Thoracic aorta (tissue), 2 donors: ENCODE measurements around the gene ZNF281. TPM values are rescaled to one million over a fixed set of nuclear protein-coding genes. Genes with fewer than 3 reads are reported as not detected.

Experiments
- ATAC-seq: fragments of 150-250 bp; one replicate; pipeline ENCODE4 v1.8.0; 2017; ENCODE audit warnings: low read depth; ENCODE audit not compliant: insufficient number of reproducible peaks, low FRiP score
- DNase-seq: peaks from one replicate; pipeline ENCODE4 v3.0.0-alpha.2; 2020; ENCODE audit warnings: low spot score
- H3K27ac ChIP-seq, 2 donors: fragments of 200-600 bp; sonication (generic); 1 replicate in 1 of 2; 2 replicates in 1 of 2; pipeline ENCODE4 v1.5.1; 2016; ENCODE audit warnings: mild to moderate bottlenecking in 2 of 2, moderate library complexity in 2 of 2
- H3K27me3 ChIP-seq: fragments of 200-600 bp; sonication (generic); replicated peaks from 2 replicates; pipeline ENCODE4 v1.6.0; 2016; ENCODE audit warnings: mild to moderate bottlenecking; ENCODE audit not compliant: insufficient read depth
- H3K36me3 ChIP-seq: fragments of 200-600 bp; sonication (generic); one replicate; pipeline ENCODE4 v1.5.1; 2016
- H3K4me1 ChIP-seq, 2 donors: fragments of 200-600 bp; sonication (generic); 1 replicate in 1 of 2; 2 replicates in 1 of 2; pipeline versions ENCODE4 v1.5.1 to v1.6.0; 2016; ENCODE audit warnings: low read depth in 2 of 2, mild to moderate bottlenecking in 1 of 2; ENCODE audit not compliant: control insufficient read depth in 1 of 2
- H3K4me3 ChIP-seq: fragments of 200-600 bp; sonication (generic); 2 replicates; pipeline ENCODE4 v1.5.1; 2016; ENCODE audit warnings: mild to moderate bottlenecking
- H3K9me3 ChIP-seq: fragments of 200-600 bp; sonication (generic); 2 replicates; pipeline ENCODE4 v1.5.1; 2016
- CTCF ChIP-seq: fragments of 200-600 bp; sonication (generic); IDR thresholded peaks from one replicate; pipeline ENCODE4 v1.5.1; 2019; ENCODE audit warnings: antibody characterized with exemption
- total RNA-seq, 2 donors: library from RNA; depleted of rRNA; stranded (reverse); fragments of >200 nt; gene quantifications; one replicate each; pipeline versions ENCODE4 v1.1.0 to v1.2.3, GENCODE V29; 2016

The ZNF281 gene
- total RNA-seq, 2 donors from 2014 or later = 6.5 to 15.7 TPM

- DNase-seq = no peak
- no peak for TF ChIP-seq CTCF
- Histone ChIP-seq H3K27me3 (no peaks in the 10 kb centered on the region), H3K9me3 (no peaks in the 10 kb centered on the region), H3K4me3 (no peak overlapping the region), H3K27ac (no peak overlapping the region), H3K4me1 (no peaks in the 10 kb centered on the region), H3K36me3 (no peaks in the 10 kb centered on the region)
- ATAC-seq = no peak
These were observed 18.1 kb downstream of the ZNF281 start for GRCh38 chr1:200391747-200392146.

- Histone ChIP-seq H3K27me3 (no peaks in the 10 kb centered on the region), H3K9me3 (no peaks in the 10 kb centered on the region), H3K4me1 (no peaks in the 10 kb centered on the region), H3K27ac (no peak overlapping the region), H3K4me3 (no peak overlapping the region), H3K36me3 (no peaks in the 10 kb centered on the region)
- DNase-seq (no peak), ATAC-seq (no peak)
- no peak for TF ChIP-seq CTCF
These were observed 21.0 kb downstream of the ZNF281 start for GRCh38 chr1:200388791-200389190.

GRCh38 chr1:200386416-200386815, 23.4 kb downstream of the ZNF281 start:
- DNase-seq (no peak), ATAC-seq (no peak)
- no peak overlapping the region for H3K27ac ChIP-seq
- no peaks in the 10 kb centered on the region for H3K4me1 ChIP-seq
- no peak for TF ChIP-seq CTCF
- no peaks in the 10 kb centered on the region for H3K27me3 ChIP-seq
- no peak overlapping the region for H3K4me3 ChIP-seq
- no peaks in the 10 kb centered on the region for H3K36me3 ChIP-seq
- no peaks in the 10 kb centered on the region for H3K9me3 ChIP-seq

DNA sequence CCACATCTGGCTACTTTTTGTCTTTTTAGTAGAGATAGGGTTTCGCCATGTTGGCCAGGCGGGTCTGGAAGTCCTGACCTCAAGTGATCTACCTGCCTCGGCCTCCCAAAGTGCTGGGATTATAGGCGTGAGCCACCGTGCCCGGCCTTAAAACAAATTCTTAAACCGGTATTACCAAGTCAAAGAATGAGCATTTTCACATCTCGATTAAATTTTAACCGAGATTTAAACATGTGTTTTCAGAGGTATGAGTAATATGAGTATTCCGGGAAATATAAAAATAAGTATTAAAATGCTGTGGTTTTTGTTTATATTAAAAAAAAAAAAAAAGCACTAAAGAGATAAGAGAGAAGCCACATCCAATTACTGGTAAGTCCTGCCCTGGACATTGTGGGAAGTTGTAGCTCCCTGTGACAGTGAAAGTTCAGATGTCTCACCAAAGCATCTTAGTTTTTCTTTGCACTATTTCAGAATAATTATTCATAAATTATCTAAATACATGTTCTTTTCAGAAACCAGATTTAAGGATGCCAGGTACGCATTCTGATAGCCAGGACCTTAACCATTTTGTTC, 24.9 kb downstream of the ZNF281 start:
- peaks cover 0 to under 1% of the 10 kb centered on the region in 2 donors for H3K4me1 ChIP-seq
- ATAC-seq = no peak
- H3K36me3 ChIP-seq = no peaks in the 10 kb centered on the region
- no peak overlapping the region for H3K4me3 ChIP-seq
- no peak for TF ChIP-seq CTCF
- no peaks in the 10 kb centered on the region for H3K9me3 ChIP-seq
- DNase-seq = no peak
- H3K27ac ChIP-seq = no peak overlapping the region
- H3K27me3 ChIP-seq = no peaks in the 10 kb centered on the region

DNA sequence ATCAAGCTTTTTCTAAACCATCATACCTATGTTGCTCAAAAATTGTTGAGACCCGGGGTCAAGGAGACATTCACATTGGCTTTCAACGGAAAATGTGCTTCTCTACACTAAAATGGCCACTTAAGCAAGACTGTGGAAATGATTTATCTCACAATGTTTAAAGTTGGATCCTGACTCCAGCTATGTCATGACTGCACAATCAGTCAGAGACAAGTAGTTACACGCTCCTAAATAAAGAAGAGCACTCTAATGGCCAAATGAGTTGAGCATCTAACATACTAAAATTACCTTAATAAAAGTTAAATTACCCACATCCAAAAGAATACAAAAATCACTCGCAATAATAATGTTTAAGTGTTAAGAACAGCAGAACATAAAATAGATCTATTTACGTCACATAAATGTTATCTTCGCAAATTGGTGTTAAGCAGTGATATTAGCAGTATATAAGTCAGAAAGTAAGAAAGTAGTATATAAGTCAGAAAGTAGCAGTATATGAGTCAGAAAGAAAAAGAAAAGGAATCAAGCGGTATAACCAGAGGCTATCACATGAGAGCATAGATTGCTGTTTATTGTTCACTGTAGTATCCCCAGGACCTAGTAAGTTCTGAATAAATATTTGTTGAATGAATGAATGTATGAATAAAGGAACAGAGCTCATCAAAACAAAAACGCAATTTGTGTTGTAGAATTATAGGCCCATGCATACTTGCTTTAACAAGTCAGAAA, 28.4 kb downstream of the ZNF281 start:
- Histone ChIP-seq H3K36me3 (no peaks in the 10 kb centered on the region), H3K9me3 (no peaks in the 10 kb centered on the region), H3K27ac (no peak overlapping the region), H3K4me3 (no peak overlapping the region), H3K4me1 (peaks cover 0 to 12% of the 10 kb centered on the region in 2 donors), H3K27me3 (no peaks in the 10 kb centered on the region)
- ATAC-seq = no peak
- TF ChIP-seq CTCF = no peak
- no peak for DNase-seq
